Activated CD4-positive, alpha-beta memory T cell treated with anti-CD3 and anti-CD28 coated beads, Interleukin-2, amount 10 ng/mL, durations not matched to agents 7 days and 5 days (primary cell): Measurements from ENCODE around the gene NDUFS2. TPM values are rescaled to one million over a fixed set of nuclear protein-coding genes. Genes with fewer than 3 reads are reported as not detected.

Experiments used
- CTCF ChIA-PET: fragments of 350-600 bp; sonication (Branson Sonifier 250); formaldehyde crosslinking; loops from one replicate; lab custom pipeline; 2021; ENCODE audit warnings: antibody characterized with exemption, inconsistent platforms; lab: Charles Lee
- POLR2A ChIA-PET: fragments of 350-600 bp; sonication (Branson Sonifier 250); formaldehyde crosslinking; loops from one replicate; lab custom pipeline; 2021; ENCODE audit warnings: antibody characterized with exemption; lab: Charles Lee
- DNase-seq: peaks from one replicate; pipeline ENCODE4 v3.0.0-alpha.2; 2020
- H3K27ac Mint-ChIP-seq: one replicate; pipeline ENCODE4 v1.8.0; 2021; ENCODE audit warnings: mild to moderate bottlenecking, mixed read lengths
- H3K27me3 Mint-ChIP-seq: one replicate; pipeline ENCODE4 v1.8.0; 2021; ENCODE audit warnings: mixed read lengths
- H3K36me3 Mint-ChIP-seq: one replicate; pipeline ENCODE4 v1.8.0; 2021; ENCODE audit warnings: low read depth, mixed read lengths
- H3K4me1 Mint-ChIP-seq: one replicate; pipeline ENCODE4 v1.8.0; 2021; ENCODE audit warnings: mixed read lengths
- H3K4me3 Mint-ChIP-seq: one replicate; pipeline ENCODE4 v1.8.0; 2021; ENCODE audit warnings: mild to moderate bottlenecking, mixed read lengths
- H3K9me3 Mint-ChIP-seq: one replicate; pipeline ENCODE4 v1.8.0; 2021; ENCODE audit warnings: mixed read lengths
- total RNA-seq, 2 experiments: library from RNA; stranded (reverse); gene quantifications; one replicate each; pipeline ENCODE4 v1.2.3, GENCODE V29; 2021

NDUFS2 gene
- total RNA-seq, 2 experiments from 2014 or later = 83.0 to 87.3 TPM

- CTCF ChIA-PET = interaction anchor here (1.0 kb wide), 1 partner anchor 39 kb away, joined by 3 read pairs; the partner anchor contains the start of gene NDUFS2
Observed at GRCh38 chr1:161162806-161163205, 39.4 kb upstream of the NDUFS2 start.

GRCh38 chr1:161163793-161164192, 38.4 kb upstream of the NDUFS2 start:
- Mint-ChIP-seq H3K36me3 (peaks cover 38% of the 10 kb centered on the region), H3K4me3 (no peak overlapping the region), H3K9me3 (no peaks in the 10 kb centered on the region), H3K27me3 (no peaks in the 10 kb centered on the region), H3K27ac (peak overlapping the region; percentile 7), H3K4me1 (peaks cover 67% of the 10 kb centered on the region)
- POLR2A ChIA-PET = no interaction called here
- CTCF ChIA-PET = interaction anchor here (0.8 to 3.9 kb wide), 3 partner anchors 23 to 62 kb away, joined by 3 to 9 read pairs (median 3); partner anchors contain the start of gene TOMM40L
- no peak for DNase-seq

More at GRCh38 chr1:161162806-161163205, 39.4 kb upstream of the NDUFS2 start:
- Mint-ChIP-seq H3K27ac (no peak overlapping the region), H3K36me3 (peaks cover 48% of the 10 kb centered on the region), H3K4me1 (peaks cover 69% of the 10 kb centered on the region), H3K4me3 (no peak overlapping the region), H3K9me3 (no peaks in the 10 kb centered on the region), H3K27me3 (no peaks in the 10 kb centered on the region)
- POLR2A ChIA-PET = interaction anchor here (1.2 to 1.6 kb wide), 4 partner anchors 19 to 63 kb away, joined by 3 to 5 read pairs (median 4); partner anchors contain the start of genes DEDD and TOMM40L
- no peak for DNase-seq

GRCh38 chr1:161164901-161165610, 37.1 kb upstream of the NDUFS2 start:
- H3K4me3 Mint-ChIP-seq = peak overlapping the region; percentile 88
- ChIA-PET POLR2A (interaction anchor here (0.7 to 5.0 kb wide), 19 partner anchors 8 to 226 kb away, joined by 3 to 69 read pairs (median 7); partner anchors contain the start of genes B4GALT3, DEDD, NDUFS2 and NIT1), CTCF (interaction anchor here (0.6 to 4.4 kb wide), 26 partner anchors 8 to 373 kb away, joined by 3 to 69 read pairs (median 8); partner anchors contain the start of genes APOA2, B4GALT3, DEDD and KLHDC9)
- DNase-seq = no peak
- peaks cover 40% of the 10 kb centered on the region for H3K36me3 Mint-ChIP-seq
- H3K9me3 Mint-ChIP-seq = no peaks in the 10 kb centered on the region
- peaks cover 59% of the 10 kb centered on the region for H3K4me1 Mint-ChIP-seq
- H3K27me3 Mint-ChIP-seq = no peaks in the 10 kb centered on the region
- peak overlapping the region; percentile 94 for H3K27ac Mint-ChIP-seq

GRCh38 chr1:161165742-161166668, 36.2 kb upstream of the NDUFS2 start, which contains the start of gene PPOX:
TSS of gene PPOX (plus strand) at chr1:161166426. CDS start at chr1:161166848, 422 bp downstream.
- peak within 1 kb of the TSS; percentile 88 for H3K4me3 Mint-ChIP-seq
- peak; percentile 96 for DNase-seq
- H3K27me3 Mint-ChIP-seq = no peaks in the 10 kb centered on the region
- ChIA-PET POLR2A (interaction anchor here (0.7 to 5.0 kb wide), 22 partner anchors 9 to 225 kb away, joined by 3 to 69 read pairs (median 7); partner anchors contain the start of genes ARHGAP30, B4GALT3, DEDD and KLHDC9), CTCF (interaction anchor here (0.6 to 4.4 kb wide), 41 partner anchors 9 to 373 kb away, joined by 3 to 69 read pairs (median 5); partner anchors contain the start of genes ADAMTS4, APOA2, B4GALT3 and DEDD)
- peaks cover 43% of the 10 kb centered on the region for H3K36me3 Mint-ChIP-seq
- peak within 1 kb of the TSS; percentile 94 for H3K27ac Mint-ChIP-seq
- H3K4me1 Mint-ChIP-seq = peaks cover 49% of the 10 kb centered on the region
- H3K9me3 Mint-ChIP-seq = no peaks in the 10 kb centered on the region

GRCh38 chr1:161166669-161167548, 35.3 kb upstream of the NDUFS2 start:
- no peak for DNase-seq
- ChIA-PET CTCF (interaction anchor here (0.7 to 4.4 kb wide), 30 partner anchors 9 to 222 kb away, joined by 3 to 69 read pairs (median 8); partner anchors contain the start of genes APOA2, B4GALT3, DEDD and NDUFS2), POLR2A (interaction anchor here (0.6 to 5.0 kb wide), 14 partner anchors 9 to 222 kb away, joined by 3 to 69 read pairs (median 12); partner anchors contain the start of genes ARHGAP30, B4GALT3, NDUFS2 and NIT1)
- peak overlapping the region; percentile 88 for H3K4me3 Mint-ChIP-seq
- no peaks in the 10 kb centered on the region for H3K9me3 Mint-ChIP-seq
- H3K27ac Mint-ChIP-seq = peak overlapping the region; percentile 94
- peaks cover 45% of the 10 kb centered on the region for H3K36me3 Mint-ChIP-seq
- H3K27me3 Mint-ChIP-seq = no peaks in the 10 kb centered on the region
- peaks cover 43% of the 10 kb centered on the region for H3K4me1 Mint-ChIP-seq

GRCh38 chr1:161168906-161169305, 33.3 kb upstream of the NDUFS2 start:
- no peak for DNase-seq
- no peaks in the 10 kb centered on the region for H3K9me3 Mint-ChIP-seq
- no peak overlapping the region for H3K4me3 Mint-ChIP-seq
- CTCF ChIA-PET = interaction anchor here (1.4 kb wide), 1 partner anchor 57 kb away, joined by 6 read pairs; the partner anchor contains the start of gene TOMM40L
- no peak overlapping the region for H3K27ac Mint-ChIP-seq
- H3K4me1 Mint-ChIP-seq = peaks cover 40% of the 10 kb centered on the region
- peaks cover 48% of the 10 kb centered on the region for H3K36me3 Mint-ChIP-seq
- no peaks in the 10 kb centered on the region for H3K27me3 Mint-ChIP-seq
- POLR2A ChIA-PET = interaction anchor here (4.5 to 5.0 kb wide), 3 partner anchors 7 to 34 kb away, joined by 52 to 69 read pairs (median 63); partner anchors contain the start of genes B4GALT3, NDUFS2 and UFC1

- POLR2A ChIA-PET = interaction anchor here (1.4 to 3.3 kb wide), 2 partner anchors 10 to 14 kb away, joined by 4 to 16 read pairs; no protein-coding TSS in a partner anchor
Observed at GRCh38 chr1:161171191-161171590, 31.0 kb upstream of the NDUFS2 start.

GRCh38 chr1:161171696-161172095, 30.5 kb upstream of the NDUFS2 start:
- DNase-seq = no peak
- ChIA-PET CTCF (interaction anchor here (0.9 to 1.5 kb wide), 3 partner anchors 20 to 211 kb away, joined by 4 read pairs; partner anchors contain the start of gene TOMM40L), POLR2A (interaction anchor here (1.4 to 3.3 kb wide), 2 partner anchors 10 to 14 kb away, joined by 4 to 16 read pairs; no protein-coding TSS in a partner anchor)
- Mint-ChIP-seq H3K36me3 (peaks cover 64% of the 10 kb centered on the region), H3K27me3 (no peaks in the 10 kb centered on the region), H3K4me1 (peaks cover 52% of the 10 kb centered on the region), H3K27ac (no peak overlapping the region), H3K4me3 (no peak overlapping the region), H3K9me3 (no peaks in the 10 kb centered on the region)

More at GRCh38 chr1:161171191-161171590, 31.0 kb upstream of the NDUFS2 start:
- Mint-ChIP-seq H3K9me3 (no peaks in the 10 kb centered on the region), H3K27me3 (no peaks in the 10 kb centered on the region), H3K4me1 (peaks cover 47% of the 10 kb centered on the region), H3K36me3 (peaks cover 60% of the 10 kb centered on the region), H3K27ac (no peak overlapping the region), H3K4me3 (no peak overlapping the region)
- CTCF ChIA-PET = interaction anchor here (0.9 to 1.5 kb wide), 3 partner anchors 20 to 211 kb away, joined by 4 read pairs; partner anchors contain the start of gene TOMM40L
- no peak for DNase-seq

- no peaks in the 10 kb centered on the region for H3K9me3 Mint-ChIP-seq
- peaks cover 51% of the 10 kb centered on the region for H3K4me1 Mint-ChIP-seq
- H3K27ac Mint-ChIP-seq = peak overlapping the region; percentile 29
- POLR2A ChIA-PET = interaction anchor here (3.3 kb wide), 1 partner anchor 9 kb away, joined by 16 read pairs; no protein-coding TSS in a partner anchor
- DNase-seq = no peak
- no peaks in the 10 kb centered on the region for H3K27me3 Mint-ChIP-seq
- CTCF ChIA-PET = no interaction called here
- peaks cover 70% of the 10 kb centered on the region for H3K36me3 Mint-ChIP-seq
- no peak overlapping the region for H3K4me3 Mint-ChIP-seq
Observed at GRCh38 chr1:161172349-161172748, 29.8 kb upstream of the NDUFS2 start.

GRCh38 chr1:161172776-161173376, 29.3 kb upstream of the NDUFS2 start:
- Mint-ChIP-seq H3K27me3 (no peaks in the 10 kb centered on the region), H3K27ac (peak overlapping the region; percentile 29), H3K4me1 (peaks cover 53% of the 10 kb centered on the region), H3K9me3 (no peaks in the 10 kb centered on the region), H3K4me3 (no peak overlapping the region), H3K36me3 (peaks cover 70% of the 10 kb centered on the region)
- POLR2A ChIA-PET = interaction anchor here (3.3 kb wide), 1 partner anchor 9 kb away, joined by 16 read pairs; no protein-coding TSS in a partner anchor
- DNase-seq = no peak
- CTCF ChIA-PET = no interaction called here
